ENCODE data around the gene NRG2.

NRG2 gene

DNA sequence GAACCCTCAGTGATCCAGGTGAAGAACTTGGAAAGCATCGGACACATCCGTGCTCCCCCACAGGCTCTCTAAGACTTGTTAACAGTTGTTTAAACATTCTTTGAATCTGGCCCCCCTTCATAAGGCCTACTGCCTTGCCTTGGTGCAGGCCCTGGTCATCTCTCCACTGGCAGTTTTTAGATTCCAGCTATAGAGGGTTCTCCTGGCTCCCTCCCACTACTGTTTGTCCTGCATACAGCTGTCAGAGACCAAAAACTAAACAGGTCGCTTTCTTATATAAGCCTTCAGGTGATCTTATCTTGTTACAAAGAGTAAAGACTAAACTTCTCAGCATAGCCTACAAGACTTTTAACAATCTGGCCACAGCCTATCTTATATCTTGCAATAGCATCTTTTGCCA, 32.3 kb downstream of the NRG2 start:
- H3K4me1 ChIP-seq (ENCODE audit: control insufficient read depth, low read depth, low read length), result no peaks in the 10 kb centered on the region
- H4K8ac ChIP-seq (ENCODE audit: low read depth, low read length), result no peak overlapping the region
- H3K79me1 ChIP-seq (ENCODE audit: low read length), result no peaks in the 10 kb centered on the region
- H3K18ac ChIP-seq (ENCODE audit: low read length), result no peak overlapping the region
- no peak overlapping the region for H3K56ac ChIP-seq (ENCODE audit: low read length)
- H3K27ac ChIP-seq (ENCODE audit: low read depth, low read length), result no peak overlapping the region
- no peak overlapping the region for H3K4me2 ChIP-seq (ENCODE audit: low read length)
- no peak overlapping the region for H2AK5ac ChIP-seq (ENCODE audit: low read length)
- no peak overlapping the region for H3K4ac ChIP-seq (ENCODE audit: low read depth, low read length)
- no peak overlapping the region for H2BK120ac ChIP-seq (ENCODE audit: low read depth, low read length)
- H3K36me3 ChIP-seq (ENCODE audit: control insufficient read depth, insufficient read depth, low read length), result no peaks in the 10 kb centered on the region
- no peak overlapping the region for H2BK15ac ChIP-seq (replicated peaks; ENCODE audit: low read depth)
- no peaks in the 10 kb centered on the region for H3K79me2 ChIP-seq (ENCODE audit: control insufficient read depth, insufficient read depth, low read length)
- H2BK5ac ChIP-seq (ENCODE audit: low read length), result no peak overlapping the region
- no peak for DNase-seq
- H3K27me3 ChIP-seq (ENCODE audit: insufficient read depth, low read length, poor library complexity), result peaks cover 3% of the 10 kb centered on the region
- no peak overlapping the region for H3K4me3 ChIP-seq (ENCODE audit: low read length)
- H4K5ac ChIP-seq (ENCODE audit: low read length), result no peak overlapping the region
- no CpG with 5 or more reads among the region's 3 CpGs for WGBS (ENCODE audit: extremely low coverage, insufficient coverage, low lambda C conversion rate)
- H3K9ac ChIP-seq (ENCODE audit: low read length), result no peak overlapping the region
- H3K23ac ChIP-seq (ENCODE audit: low read length), result no peak overlapping the region

DNA sequence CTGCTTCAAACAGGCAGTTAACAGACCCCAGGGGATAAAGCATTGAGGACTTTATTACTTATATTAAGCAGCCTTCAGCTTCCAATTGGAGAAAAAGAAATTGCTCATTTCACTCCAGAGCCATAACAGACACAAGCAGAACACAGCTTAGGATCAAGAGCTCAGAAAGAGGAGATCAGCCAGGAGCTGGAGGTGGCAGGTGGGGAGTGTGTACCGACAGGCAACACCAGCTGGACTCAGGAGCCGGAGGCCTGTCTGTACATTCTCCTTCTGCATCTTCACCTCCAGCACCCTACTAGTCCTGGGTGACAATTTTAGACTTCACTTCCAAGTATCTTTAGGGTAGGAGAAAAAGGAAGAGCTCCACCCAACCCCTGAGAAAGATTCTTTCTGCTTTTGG, 35.8 kb downstream of the NRG2 start:
- WGBS (ENCODE audit: extremely low coverage, insufficient coverage, low lambda C conversion rate), result no CpG with 5 or more reads among the region's 2 CpGs
- H3K4me3 ChIP-seq (ENCODE audit: low read length), result no peak overlapping the region
- H3K27ac ChIP-seq (ENCODE audit: low read depth, low read length), result no peak overlapping the region
- no peaks in the 10 kb centered on the region for H3K79me1 ChIP-seq (ENCODE audit: low read length)
- no peaks in the 10 kb centered on the region for H3K79me2 ChIP-seq (ENCODE audit: control insufficient read depth, insufficient read depth, low read length)
- H3K23ac ChIP-seq (ENCODE audit: low read length), result no peak overlapping the region
- no peak overlapping the region for H3K9ac ChIP-seq (ENCODE audit: low read length)
- no peak overlapping the region for H3K4ac ChIP-seq (ENCODE audit: low read depth, low read length)
- no peak overlapping the region for H2AK5ac ChIP-seq (ENCODE audit: low read length)
- H3K36me3 ChIP-seq (ENCODE audit: control insufficient read depth, insufficient read depth, low read length), result no peaks in the 10 kb centered on the region
- H3K4me1 ChIP-seq (ENCODE audit: control insufficient read depth, low read depth, low read length), result no peaks in the 10 kb centered on the region
- H3K18ac ChIP-seq (ENCODE audit: low read length), result no peak overlapping the region
- no peak overlapping the region for H3K56ac ChIP-seq (ENCODE audit: low read length)
- no peak for DNase-seq
- H4K8ac ChIP-seq (ENCODE audit: low read depth, low read length), result no peak overlapping the region
- no peaks in the 10 kb centered on the region for H3K27me3 ChIP-seq (ENCODE audit: insufficient read depth, low read length, poor library complexity)
- H3K4me2 ChIP-seq (ENCODE audit: low read length), result no peak overlapping the region
- no peak overlapping the region for H2BK5ac ChIP-seq (ENCODE audit: low read length)
- no peak overlapping the region for H4K5ac ChIP-seq (ENCODE audit: low read length)
- H2BK120ac ChIP-seq (ENCODE audit: low read depth, low read length), result no peak overlapping the region
- H2BK15ac ChIP-seq (replicated peaks; ENCODE audit: low read depth), result no peak overlapping the region

DNA sequence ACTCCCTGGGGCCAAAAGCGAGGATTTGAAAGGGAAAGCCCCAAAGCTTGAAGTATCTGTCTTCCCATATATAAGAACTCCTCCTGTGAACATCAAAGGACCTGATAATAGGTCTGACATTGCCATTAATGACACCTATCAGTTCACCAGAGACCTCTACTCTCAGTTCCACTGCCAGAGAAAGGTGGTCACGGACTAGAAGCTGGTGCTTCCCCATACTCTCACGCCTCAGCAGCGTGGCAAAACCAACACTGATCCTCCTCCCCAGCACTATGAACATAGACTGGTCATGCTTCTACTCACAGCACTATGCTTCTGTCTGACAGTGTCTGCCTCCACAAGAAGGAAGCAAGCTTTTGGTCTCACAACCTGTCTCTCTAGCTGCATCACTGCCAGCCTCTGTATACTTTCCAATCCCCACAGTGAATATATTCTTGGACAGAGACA, 37.9 kb downstream of the NRG2 start:
- Histone ChIP-seq H2BK15ac (replicated peaks; ENCODE audit: low read depth) (no peak overlapping the region), H3K79me1 (ENCODE audit: low read length) (no peaks in the 10 kb centered on the region), H4K5ac (ENCODE audit: low read length) (no peak overlapping the region), H3K4ac (ENCODE audit: low read depth, low read length) (no peak overlapping the region), H3K23ac (ENCODE audit: low read length) (no peak overlapping the region), H3K79me2 (ENCODE audit: control insufficient read depth, insufficient read depth, low read length) (no peaks in the 10 kb centered on the region), H4K8ac (ENCODE audit: low read depth, low read length) (no peak overlapping the region), H3K56ac (ENCODE audit: low read length) (no peak overlapping the region), H3K4me1 (ENCODE audit: control insufficient read depth, low read depth, low read length) (no peaks in the 10 kb centered on the region), H3K4me3 (ENCODE audit: low read length) (no peak overlapping the region), H3K4me2 (ENCODE audit: low read length) (no peak overlapping the region), H3K9ac (ENCODE audit: low read length) (no peak overlapping the region), H3K36me3 (ENCODE audit: control insufficient read depth, insufficient read depth, low read length) (no peaks in the 10 kb centered on the region), H3K18ac (ENCODE audit: low read length) (no peak overlapping the region), H2AK5ac (ENCODE audit: low read length) (no peak overlapping the region), H2BK120ac (ENCODE audit: low read depth, low read length) (no peak overlapping the region), H3K27ac (ENCODE audit: low read depth, low read length) (no peak overlapping the region), H2BK5ac (ENCODE audit: low read length) (no peak overlapping the region), H3K27me3 (ENCODE audit: insufficient read depth, low read length, poor library complexity) (no peaks in the 10 kb centered on the region)
- no CpG with 5 or more reads among the region's 4 CpGs for WGBS (ENCODE audit: extremely low coverage, insufficient coverage, low lambda C conversion rate)
- DNase-seq, result no peak

DNA sequence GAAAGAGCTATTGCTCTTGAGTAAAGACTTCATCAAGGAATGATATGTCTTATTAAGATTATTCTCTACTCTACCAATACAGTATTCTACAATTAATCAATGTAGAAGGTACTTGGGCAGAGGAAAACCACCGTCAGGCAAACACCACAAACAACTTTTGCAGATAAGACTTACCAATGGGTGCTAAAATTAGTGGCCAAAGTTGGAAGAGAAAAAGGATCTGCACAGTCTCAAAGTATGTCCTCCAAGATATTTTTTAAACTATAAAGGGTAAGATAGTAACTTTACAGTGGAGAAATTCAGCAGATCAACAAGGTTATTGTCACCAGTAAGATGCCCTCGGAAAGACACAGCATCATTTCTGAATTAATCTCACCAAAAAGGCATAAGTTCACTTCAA, 38.9 kb downstream of the NRG2 start:
- no peaks in the 10 kb centered on the region for H3K36me3 ChIP-seq (ENCODE audit: control insufficient read depth, insufficient read depth, low read length)
- no peak overlapping the region for H3K4me2 ChIP-seq (ENCODE audit: low read length)
- H3K9ac ChIP-seq (ENCODE audit: low read length), result no peak overlapping the region
- no peak overlapping the region for H4K8ac ChIP-seq (ENCODE audit: low read depth, low read length)
- no peak overlapping the region for H3K4ac ChIP-seq (ENCODE audit: low read depth, low read length)
- no peak overlapping the region for H2BK15ac ChIP-seq (replicated peaks; ENCODE audit: low read depth)
- no peak overlapping the region for H2BK120ac ChIP-seq (ENCODE audit: low read depth, low read length)
- H3K4me3 ChIP-seq (ENCODE audit: low read length), result no peak overlapping the region
- no peak overlapping the region for H3K18ac ChIP-seq (ENCODE audit: low read length)
- no peak overlapping the region for H3K23ac ChIP-seq (ENCODE audit: low read length)
- H3K4me1 ChIP-seq (ENCODE audit: control insufficient read depth, low read depth, low read length), result no peaks in the 10 kb centered on the region
- H3K79me1 ChIP-seq (ENCODE audit: low read length), result no peaks in the 10 kb centered on the region
- no CpG with 5 or more reads among the region's 2 CpGs for WGBS (ENCODE audit: extremely low coverage, insufficient coverage, low lambda C conversion rate)
- no peaks in the 10 kb centered on the region for H3K79me2 ChIP-seq (ENCODE audit: control insufficient read depth, insufficient read depth, low read length)
- H3K27me3 ChIP-seq (ENCODE audit: insufficient read depth, low read length, poor library complexity), result no peaks in the 10 kb centered on the region
- H4K5ac ChIP-seq (ENCODE audit: low read length), result no peak overlapping the region
- no peak overlapping the region for H2BK5ac ChIP-seq (ENCODE audit: low read length)
- H3K56ac ChIP-seq (ENCODE audit: low read length), result no peak overlapping the region
- H3K27ac ChIP-seq (ENCODE audit: low read depth, low read length), result no peak overlapping the region
- H2AK5ac ChIP-seq (ENCODE audit: low read length), result no peak overlapping the region
- no peak for DNase-seq

DNA sequence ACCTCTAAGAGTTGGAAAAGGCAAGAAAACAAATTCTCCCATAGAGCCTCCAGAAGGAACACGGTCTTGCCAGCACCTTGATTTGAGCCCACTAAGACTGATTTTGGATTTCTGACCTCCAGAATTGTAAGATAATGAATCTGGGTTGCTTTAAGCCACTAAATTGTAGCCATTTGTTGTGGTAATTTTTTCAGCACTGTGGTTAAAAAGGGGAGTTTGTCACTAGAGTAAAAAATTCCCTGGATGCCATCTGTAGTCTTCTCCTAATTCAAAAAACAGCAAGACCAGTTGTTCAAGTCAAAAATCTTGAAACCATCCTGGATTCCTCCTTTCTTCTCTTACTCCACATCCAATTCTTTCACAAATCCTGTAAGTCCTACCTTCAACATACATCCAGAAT, 39.6 kb downstream of the NRG2 start:
- no peak overlapping the region for H4K5ac ChIP-seq (ENCODE audit: low read length)
- H2BK15ac ChIP-seq (replicated peaks; ENCODE audit: low read depth), result no peak overlapping the region
- DNase-seq, result no peak
- no peak overlapping the region for H3K9ac ChIP-seq (ENCODE audit: low read length)
- H3K56ac ChIP-seq (ENCODE audit: low read length), result no peak overlapping the region
- H3K27ac ChIP-seq (ENCODE audit: low read depth, low read length), result no peak overlapping the region
- H3K23ac ChIP-seq (ENCODE audit: low read length), result no peak overlapping the region
- H3K4me2 ChIP-seq (ENCODE audit: low read length), result no peak overlapping the region
- WGBS (ENCODE audit: extremely low coverage, insufficient coverage, low lambda C conversion rate), result no CpG with 5 or more reads among the region's 1 CpG
- no peak overlapping the region for H3K4ac ChIP-seq (ENCODE audit: low read depth, low read length)
- H3K79me1 ChIP-seq (ENCODE audit: low read length), result no peaks in the 10 kb centered on the region
- no peaks in the 10 kb centered on the region for H3K36me3 ChIP-seq (ENCODE audit: control insufficient read depth, insufficient read depth, low read length)
- no peaks in the 10 kb centered on the region for H3K79me2 ChIP-seq (ENCODE audit: control insufficient read depth, insufficient read depth, low read length)
- H3K4me1 ChIP-seq (ENCODE audit: control insufficient read depth, low read depth, low read length), result no peaks in the 10 kb centered on the region
- H2BK5ac ChIP-seq (ENCODE audit: low read length), result no peak overlapping the region
- no peak overlapping the region for H2BK120ac ChIP-seq (ENCODE audit: low read depth, low read length)
- no peak overlapping the region for H3K18ac ChIP-seq (ENCODE audit: low read length)
- H2AK5ac ChIP-seq (ENCODE audit: low read length), result no peak overlapping the region
- no peaks in the 10 kb centered on the region for H3K27me3 ChIP-seq (ENCODE audit: insufficient read depth, low read length, poor library complexity)
- H4K8ac ChIP-seq (ENCODE audit: low read depth, low read length), result no peak overlapping the region
- no peak overlapping the region for H3K4me3 ChIP-seq (ENCODE audit: low read length)

DNA sequence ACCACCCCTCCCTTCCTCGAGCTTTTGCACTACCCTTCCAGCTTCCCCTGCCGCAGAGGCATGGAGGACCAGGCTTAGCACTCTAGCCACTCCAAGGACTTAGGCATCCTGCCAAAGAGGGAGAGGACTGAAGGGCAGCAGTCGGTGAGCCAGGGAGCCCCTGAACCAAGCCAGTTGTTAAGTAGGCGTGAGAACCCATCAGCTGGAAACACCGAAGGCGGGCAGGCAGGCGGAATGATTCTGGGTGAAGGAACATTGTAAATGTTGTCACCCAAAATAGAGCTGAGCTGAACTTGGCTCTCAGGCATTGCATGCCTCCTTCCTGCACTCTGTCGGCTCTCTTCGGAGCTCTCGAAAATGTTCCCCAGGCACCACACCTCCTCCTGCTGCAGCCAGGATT, 42.8 kb downstream of the NRG2 start:
- Histone ChIP-seq H3K9ac (ENCODE audit: low read length) (no peak overlapping the region), H3K4me2 (ENCODE audit: low read length) (no peak overlapping the region), H4K8ac (ENCODE audit: low read depth, low read length) (no peak overlapping the region), H2BK15ac (replicated peaks; ENCODE audit: low read depth) (no peak overlapping the region), H3K36me3 (ENCODE audit: control insufficient read depth, insufficient read depth, low read length) (no peaks in the 10 kb centered on the region), H3K18ac (ENCODE audit: low read length) (no peak overlapping the region), H3K79me2 (ENCODE audit: control insufficient read depth, insufficient read depth, low read length) (no peaks in the 10 kb centered on the region), H3K27me3 (ENCODE audit: insufficient read depth, low read length, poor library complexity) (no peaks in the 10 kb centered on the region), H2BK120ac (ENCODE audit: low read depth, low read length) (no peak overlapping the region), H3K27ac (ENCODE audit: low read depth, low read length) (no peak overlapping the region), H3K56ac (ENCODE audit: low read length) (no peak overlapping the region), H3K4ac (ENCODE audit: low read depth, low read length) (no peak overlapping the region), H3K4me1 (ENCODE audit: control insufficient read depth, low read depth, low read length) (no peaks in the 10 kb centered on the region), H3K79me1 (ENCODE audit: low read length) (no peaks in the 10 kb centered on the region), H2AK5ac (ENCODE audit: low read length) (no peak overlapping the region), H2BK5ac (ENCODE audit: low read length) (no peak overlapping the region), H3K4me3 (ENCODE audit: low read length) (no peak overlapping the region), H3K23ac (ENCODE audit: low read length) (no peak overlapping the region), H4K5ac (ENCODE audit: low read length) (no peak overlapping the region)
- no peak for DNase-seq
- WGBS (ENCODE audit: extremely low coverage, insufficient coverage, low lambda C conversion rate), result no CpG with 5 or more reads among the region's 10 CpGs

All from mesendoderm (in vitro differentiated cells).